ENCODE measurements around the gene GATA1.

Gene GATA1

DNA sequence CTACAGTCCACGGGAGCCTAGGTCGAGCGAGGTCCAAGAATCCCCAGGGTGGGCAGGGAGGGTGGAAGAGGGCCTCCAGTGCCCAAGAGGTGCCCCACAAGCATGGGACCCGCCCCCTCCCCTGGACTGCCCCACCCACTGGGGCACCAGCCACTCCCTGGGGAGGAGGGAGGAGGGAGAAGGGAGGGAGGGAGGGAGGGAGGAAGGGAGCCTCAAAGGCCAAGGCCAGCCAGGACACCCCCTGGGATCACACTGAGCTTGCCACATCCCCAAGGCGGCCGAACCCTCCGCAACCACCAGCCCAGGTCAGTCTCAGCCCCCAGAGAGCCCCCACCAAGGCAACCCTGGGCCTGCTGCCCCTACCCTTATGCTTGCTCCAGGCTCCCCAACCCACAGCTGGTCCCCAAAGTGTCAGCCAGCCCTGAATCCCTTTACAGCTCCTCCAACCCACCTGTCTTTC lies at the start of gene GATA1:
Gene GATA1, plus strand, starts transcription at position 250 of the 460 bp plus-strand sequence. CDS start 4,520 bp downstream, outside the sequence.
- DNase-seq (ENCODE audit: low spot score) = no peak

DNA sequence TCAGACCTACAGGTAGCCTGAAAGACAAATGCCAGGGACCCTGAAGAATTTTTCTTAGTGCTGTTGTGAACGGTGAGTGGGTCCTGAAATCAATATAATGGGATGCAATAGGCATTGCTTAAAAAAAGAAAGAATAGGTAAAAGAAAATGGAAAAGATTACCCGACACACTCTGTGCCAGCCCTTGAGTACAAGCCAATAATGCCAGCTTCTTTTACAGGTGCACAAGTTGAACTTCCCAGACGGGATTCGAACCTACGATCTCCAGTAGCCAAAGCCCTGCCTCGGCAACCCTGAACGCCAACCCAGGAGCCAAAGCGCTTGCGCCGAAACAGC lies 49.5 kb upstream of the GATA1 start:
- no peak for DNase-seq (ENCODE audit: low spot score)

DNA sequence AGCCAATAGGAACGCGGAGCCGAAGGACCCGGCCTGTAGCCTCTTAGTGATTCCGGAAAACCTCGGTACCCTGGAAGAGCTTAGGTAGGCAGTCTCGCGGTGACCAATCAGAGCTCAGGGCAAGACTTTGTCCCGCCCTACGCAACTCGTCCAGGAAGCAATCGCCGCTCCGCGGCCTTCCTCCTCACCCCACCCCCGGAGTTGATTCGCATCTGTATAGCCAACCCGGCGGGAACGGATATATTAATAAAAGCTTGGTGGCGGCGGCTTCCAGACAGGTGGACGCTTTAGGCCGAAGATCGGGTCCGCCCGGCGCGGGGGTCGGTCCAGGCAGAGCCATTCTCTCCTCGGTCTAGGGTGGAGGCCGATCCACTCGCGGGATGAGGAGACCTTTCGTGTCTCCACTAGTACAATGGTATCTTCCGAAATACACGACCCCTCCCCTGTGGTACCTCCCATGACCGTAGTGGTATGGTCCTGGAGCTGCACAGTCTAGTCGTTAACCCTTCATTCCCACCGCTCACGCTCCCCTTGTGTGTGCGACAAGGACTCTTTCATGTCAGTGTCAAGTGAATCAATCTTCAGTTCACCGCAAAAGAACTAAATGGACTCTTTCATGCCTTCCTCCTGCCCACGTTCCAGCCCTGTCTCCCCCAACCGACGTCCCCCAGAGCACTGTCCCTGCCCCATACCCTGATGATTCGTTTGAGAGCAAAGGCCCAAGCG lies 49.0 kb upstream of the GATA1 start:
- DNase-seq (ENCODE audit: low spot score) = peak; percentile 93

DNA sequence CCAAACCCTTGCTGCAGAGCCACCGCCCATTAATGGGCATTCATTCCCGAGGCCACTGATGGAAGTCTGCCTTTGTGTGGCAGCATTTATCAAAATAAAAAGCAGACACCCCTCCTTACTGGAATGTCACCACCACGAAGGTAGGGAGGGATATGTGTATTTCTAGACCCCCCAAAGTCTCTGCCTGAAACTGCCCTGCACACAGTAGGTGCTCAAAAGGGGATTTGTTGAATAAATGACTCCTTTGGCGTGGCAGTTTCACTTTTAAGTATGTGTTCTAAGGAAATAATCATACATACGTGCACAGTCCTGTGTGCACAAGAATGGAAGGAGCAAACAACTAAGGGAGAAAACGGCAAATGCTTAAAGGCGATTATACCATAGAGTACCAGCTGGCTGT lies 48.5 kb upstream of the GATA1 start:
- DNase-seq (ENCODE audit: low spot score) = no peak

DNA sequence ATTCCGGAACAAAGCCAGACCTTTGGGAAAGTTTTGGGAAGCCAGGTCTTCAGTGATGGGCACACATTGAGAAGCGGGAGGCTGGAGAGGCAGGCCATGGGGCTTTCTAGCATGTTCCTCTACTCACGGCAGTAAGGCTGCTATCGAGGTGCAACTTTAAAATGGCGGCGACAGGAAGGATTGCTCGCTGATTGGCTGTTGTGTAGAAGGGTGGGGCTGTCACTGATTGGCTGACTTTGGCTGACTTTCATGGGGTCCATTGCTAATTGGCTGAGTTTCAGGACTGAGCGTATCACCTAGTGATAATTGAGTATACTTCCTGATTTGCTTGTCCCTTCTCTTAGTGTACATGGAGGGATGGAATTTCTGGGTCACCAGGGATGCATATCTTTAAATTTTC lies 44.6 kb upstream of the GATA1 start:
- no peak for DNase-seq (ENCODE audit: low spot score)

DNA sequence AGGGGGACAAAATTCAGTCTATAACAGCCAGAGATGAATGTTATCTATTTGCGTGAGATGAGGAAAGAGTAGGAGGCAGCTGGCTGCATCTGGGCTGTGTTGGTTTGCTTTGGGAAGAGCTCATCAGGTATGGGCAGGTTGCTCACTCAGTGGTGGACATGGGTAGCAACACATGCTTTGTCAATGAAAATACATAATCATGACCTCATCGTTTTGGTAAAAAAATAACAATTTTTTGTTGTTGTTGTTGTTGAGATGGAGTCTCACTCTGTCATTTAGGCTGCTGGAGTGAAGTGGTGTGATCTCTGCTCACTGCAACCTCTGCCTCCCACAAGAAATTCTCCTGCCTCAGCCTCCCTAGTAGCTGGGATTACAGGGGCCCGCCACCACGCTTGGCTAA lies 41.2 kb upstream of the GATA1 start:
- no peak for DNase-seq (ENCODE audit: low spot score)

DNA sequence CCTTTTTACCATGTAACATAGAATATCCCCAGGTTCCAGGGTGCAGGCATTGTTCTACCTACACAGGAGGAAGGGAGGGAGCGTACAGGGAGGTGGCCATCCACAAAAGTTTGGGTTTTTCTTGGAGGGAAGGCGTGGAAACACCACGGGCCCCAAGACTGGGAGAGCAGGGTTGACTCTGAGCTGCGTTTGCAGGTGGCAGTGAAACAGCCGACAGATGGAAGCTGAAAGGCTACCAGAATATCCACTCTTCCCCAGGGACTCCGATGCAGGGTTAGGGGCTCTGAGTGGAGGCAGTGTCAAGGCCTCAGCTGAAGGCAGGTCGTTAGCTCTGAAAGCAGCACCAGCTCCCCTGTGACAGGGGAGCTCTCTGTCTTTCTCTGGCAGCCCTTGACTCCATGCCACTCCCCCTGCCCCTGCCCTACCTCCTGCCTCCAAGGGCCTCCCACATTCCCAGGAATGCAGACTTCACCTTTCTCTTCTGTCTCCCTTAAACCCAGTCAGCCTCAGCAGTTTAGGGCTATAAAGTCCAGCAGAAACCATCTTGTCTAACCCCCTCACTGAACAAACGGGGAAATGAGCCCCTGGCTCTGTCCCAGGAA lies 38.9 kb upstream of the GATA1 start:
- DNase-seq (ENCODE audit: low spot score) = no peak

DNA sequence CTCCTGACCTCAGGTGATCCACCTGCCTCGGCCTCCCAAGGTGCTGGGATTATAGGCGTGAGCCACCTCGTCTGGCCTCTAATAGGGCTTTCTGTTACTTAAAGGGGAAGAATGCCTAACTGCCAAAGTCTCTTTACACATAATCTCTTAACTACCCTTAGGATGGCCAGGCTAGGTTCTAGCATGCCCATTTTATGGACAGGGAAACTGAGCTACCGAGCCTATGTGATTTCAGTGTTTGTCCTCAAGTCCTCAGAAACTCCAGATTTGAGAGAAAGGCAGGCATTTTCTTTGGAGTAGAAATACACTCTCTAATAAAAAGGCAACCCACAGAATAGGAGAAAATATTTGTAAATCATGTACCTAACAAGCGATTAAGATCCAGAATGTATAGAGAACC lies 37.2 kb upstream of the GATA1 start:
- DNase-seq (ENCODE audit: low spot score) = no peak

DNA sequence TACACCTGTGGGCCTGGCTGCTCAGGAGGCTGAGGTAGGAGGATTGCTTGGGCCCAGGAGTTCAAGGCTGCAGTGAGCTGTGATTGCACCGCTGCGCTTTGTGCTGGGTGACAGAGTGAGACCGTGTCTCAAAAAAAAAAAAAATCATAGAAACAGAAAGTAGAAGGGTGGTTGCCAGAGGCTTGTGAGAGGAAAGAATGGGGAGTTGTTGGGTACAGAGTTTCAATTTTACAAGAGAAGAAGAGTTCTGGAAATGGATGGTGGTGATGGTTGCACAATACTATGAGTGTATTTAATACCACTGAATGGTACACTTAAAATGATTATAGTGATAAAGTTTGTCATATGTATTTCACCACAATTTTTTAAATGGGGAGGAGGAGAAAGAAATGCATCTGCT lies 35.0 kb upstream of the GATA1 start:
- DNase-seq (ENCODE audit: low spot score) = no peak

DNA sequence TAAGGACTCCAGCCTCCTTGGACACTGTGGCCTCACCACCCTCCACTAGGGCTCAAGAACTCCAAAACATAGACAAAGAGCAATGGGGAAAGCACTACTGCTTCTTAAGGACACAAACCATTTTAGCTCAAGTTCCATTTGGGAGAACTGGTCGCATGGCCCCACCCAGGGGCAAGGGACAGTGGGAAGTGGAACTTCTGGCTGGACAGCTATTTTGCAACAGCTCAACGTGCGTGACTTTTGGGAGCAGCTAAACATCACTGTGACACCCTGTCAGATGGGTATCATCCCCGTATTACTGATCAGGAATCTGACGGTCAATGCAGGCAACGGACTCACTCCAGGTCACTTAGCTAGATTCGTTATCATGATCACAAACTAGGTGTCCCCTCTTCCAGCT lies 33.9 kb upstream of the GATA1 start:
- no peak for DNase-seq (ENCODE audit: low spot score)

DNA sequence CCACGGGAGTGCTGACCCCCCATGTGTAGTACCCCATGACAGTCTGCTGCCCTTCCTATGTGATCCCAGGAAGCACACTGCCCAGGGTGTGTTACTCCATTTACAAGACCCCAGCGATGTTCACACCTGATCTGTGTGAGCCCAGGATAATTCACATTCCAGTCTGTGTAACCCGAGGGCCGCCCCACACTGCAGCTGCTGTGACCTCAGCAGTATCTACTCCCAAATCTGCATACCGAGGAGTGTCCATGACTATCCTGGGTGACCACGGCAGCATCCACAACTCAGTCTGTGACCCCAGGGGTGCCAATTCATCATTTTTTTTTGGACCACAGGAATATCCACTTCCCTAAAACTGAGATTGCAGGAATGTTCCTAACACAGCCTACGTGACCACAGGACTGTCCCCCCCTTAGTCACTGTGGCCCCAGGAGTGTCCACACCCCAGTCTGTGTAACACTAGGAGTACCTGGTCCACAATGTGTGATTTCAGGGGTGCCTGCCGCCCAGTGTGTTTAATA lies 32.6 kb upstream of the GATA1 start:
- DNase-seq (ENCODE audit: low spot score) = no peak

DNA sequence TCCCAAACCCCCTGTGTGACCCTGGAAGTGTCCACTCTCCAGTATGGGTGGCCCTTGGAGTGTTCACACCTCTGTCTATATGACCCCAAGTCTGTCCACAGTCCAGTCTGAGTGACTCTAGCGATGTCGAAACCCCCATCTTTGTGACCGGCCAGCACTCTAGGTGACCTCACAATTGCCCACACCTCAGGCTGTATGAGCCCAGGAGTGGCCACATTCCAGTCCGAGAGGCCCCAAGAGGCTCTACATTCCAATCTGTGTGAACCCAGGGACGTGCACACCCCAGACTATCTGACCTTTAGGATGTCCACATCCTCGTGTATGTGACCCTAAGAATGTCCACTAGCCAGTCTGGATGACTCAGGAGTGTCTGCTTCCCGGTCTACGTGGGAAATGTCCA lies 32.2 kb upstream of the GATA1 start:
- peak; percentile 31 for DNase-seq (ENCODE audit: low spot score)

DNA sequence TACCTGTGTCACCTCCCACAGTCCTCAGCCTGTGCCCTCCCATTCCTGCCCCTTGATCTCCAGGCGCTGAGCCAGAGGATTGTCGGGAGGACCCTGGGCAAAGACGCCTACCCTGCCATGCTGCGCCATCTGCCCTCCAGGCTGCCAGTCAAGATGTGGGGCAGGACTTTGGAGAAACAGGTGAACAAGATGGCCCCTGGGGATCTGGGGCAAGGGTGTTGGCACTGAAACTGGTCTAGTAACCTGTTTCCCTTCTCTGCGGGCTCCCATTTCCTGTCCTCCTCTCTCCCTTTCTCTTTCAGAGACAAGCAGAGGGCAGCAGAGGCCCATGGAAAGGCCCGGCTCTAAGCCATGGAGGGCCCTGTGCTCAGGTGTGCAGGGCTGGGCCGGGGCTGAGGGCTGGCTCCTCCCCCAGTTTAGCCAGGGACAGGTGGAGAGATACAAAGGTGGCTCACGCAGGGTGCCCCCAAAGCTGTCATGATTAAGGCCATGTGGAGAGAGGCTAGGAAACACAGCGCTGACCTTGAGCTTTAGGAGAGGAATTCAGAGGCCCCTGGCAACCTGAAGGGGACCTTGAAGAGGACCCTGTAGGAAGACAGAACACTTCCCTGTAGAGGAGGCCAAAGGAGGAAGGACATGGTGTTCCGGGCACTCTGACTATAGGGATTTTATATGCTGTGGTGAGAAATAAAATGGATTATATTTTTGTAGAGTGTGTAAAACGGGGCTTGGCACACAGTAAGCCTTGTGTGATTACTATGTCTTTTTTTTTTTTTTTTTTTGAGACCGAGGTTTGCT lies 24.5 kb upstream of the GATA1 start, which contains the start of gene GLOD5:
Gene GLOD5, plus strand, starts transcription at position 74 of the 798 bp plus-strand sequence. Its CDS starts 44 bp downstream, at position 118.
- DNase-seq (ENCODE audit: low spot score) = peak; percentile 41

DNA sequence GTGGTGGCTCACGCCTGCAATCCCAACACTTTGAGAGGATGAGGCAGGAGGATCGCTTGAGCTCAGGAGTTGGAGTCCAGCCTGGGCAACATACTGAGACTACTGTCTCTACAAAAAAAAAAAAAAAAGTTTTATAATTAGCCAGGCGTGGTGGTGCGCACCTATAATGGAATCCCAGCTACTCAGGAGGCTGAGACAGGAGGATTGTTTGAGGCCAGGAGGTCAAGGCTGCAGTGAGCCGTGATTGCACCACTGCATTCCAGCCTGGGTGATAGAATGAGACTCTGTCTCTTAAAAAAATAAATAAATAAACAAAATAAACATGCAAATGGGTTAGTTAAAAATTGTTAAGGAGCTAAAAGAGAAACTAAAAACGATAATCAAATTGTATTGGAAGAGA lies 17.2 kb upstream of the GATA1 start:
- no peak for DNase-seq (ENCODE audit: low spot score)

DNA sequence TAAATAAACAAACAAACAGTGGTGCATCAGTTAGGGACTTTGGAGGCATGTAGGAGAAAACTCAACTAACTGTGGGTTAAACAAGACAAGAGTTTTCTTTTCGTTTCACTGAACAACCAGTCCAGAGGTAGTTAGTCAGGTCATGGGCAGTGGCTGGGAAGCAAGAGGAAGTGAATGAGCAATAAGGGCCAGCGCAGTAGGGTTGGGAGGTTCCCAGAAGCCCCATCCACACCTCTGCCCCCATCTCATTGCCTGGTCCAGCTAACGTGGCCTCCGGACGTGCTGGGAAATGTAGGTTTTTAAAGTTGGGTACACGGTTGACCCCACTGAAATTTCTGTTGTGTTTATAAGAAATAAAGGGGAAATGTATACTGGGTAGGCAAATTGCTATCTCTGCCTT lies 16.1 kb upstream of the GATA1 start:
- DNase-seq (ENCODE audit: low spot score) = no peak

DNA sequence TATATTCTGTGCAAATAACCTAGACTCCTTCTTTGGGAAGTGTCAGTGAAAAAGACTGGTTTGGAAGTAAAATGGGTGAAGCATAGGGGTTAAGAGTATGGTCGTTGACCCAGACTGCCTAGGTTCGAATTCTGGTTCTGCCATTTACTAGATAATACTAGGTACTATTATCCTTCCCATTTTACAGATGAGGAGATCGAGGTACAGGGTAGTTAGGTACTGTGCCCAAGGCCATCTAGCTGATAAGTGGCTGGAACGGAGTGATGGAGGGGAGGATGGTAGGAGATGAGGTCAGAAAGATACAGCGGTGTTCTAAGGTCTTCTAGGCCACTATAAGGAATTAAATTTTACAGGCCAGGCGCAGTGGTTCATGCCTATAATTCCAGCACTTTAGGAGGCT lies 13.8 kb upstream of the GATA1 start:
- DNase-seq (ENCODE audit: low spot score) = no peak

DNA sequence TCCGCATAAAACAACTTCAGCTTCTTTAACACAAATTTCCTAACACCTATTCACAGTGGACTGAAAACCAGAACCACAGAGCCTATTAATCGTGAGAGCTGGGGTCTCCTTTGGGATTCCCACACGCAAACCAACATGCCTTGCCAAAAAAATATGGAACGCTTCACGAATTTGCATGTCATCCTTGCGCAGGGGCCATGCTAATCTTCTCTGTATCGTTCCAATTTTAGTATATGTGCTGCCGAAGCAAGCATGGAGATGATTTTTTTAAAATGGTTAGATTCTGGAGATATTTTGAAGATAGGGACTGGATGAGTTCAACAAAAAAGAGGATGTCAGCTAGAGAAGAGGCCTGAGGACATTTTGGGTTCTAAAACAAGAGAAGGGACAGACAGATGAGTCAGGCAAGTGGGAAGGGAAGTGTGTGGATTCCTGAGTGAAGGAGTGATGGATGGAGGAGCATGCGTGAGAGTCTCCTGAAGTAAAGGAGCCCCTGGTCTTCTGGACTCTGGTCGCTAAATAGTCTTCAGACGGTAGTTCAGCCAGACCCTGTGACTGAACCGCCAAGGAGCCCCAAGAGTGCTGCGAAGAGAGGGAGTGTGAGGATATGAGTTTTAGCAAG lies 9.5 kb upstream of the GATA1 start:
- no peak for DNase-seq (ENCODE audit: low spot score)

DNA sequence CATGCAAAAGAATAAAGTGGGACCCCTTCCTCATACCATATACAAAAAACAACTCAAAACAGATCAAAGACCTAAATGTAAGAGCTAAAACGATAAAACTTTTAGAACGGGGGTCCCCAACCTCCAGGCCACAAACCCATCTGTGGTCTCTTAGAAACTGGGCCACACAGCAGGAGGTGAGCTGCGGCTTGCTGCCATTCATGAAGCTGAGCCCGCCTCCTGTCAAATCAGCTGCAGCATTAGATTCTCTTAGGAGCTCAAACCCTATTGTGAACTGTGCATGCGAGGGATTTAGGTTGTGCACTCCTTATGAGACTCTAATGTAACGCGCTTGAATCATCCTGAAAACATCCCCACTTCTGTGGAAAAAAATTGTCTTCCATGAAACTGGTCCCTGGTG lies 7.0 kb upstream of the GATA1 start:
- no peak for DNase-seq (ENCODE audit: low spot score)

DNA sequence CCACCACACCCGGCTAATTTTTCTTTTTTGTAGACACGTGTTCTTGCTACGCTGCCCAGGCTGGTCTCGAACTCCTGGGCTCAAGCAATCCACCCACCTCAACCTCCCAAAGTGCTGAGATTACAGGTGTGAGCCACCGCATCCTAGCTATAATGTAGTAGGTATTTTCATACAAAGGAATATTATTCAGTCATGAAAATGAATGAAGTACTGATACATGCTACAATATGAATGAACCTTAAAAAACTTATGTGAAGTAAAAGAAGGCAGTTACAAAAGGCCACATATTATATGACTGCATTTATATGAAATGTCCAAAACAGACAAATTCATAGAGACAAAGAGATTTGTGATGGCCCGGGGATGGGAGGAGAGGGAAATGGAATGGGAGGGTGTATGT lies 4.7 kb upstream of the GATA1 start:
- no peak for DNase-seq (ENCODE audit: low spot score)

DNA sequence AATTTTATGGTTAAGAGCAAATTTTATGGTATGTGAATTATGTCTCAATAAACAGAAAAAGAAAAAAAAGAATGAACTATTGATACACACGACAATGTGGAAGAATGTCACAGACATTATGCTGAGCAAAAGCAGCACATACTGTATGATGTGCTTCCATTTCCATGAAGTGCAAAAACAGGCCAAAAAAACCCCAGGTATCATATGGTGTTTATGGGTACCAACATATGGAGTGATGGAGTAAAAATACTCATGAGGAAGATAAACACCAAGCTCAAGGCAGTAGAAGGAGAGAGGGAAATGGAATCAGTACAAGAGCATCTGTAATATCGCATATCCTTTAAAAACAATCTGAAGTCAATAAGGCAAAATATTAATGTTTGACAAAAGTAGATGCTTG lies 4.2 kb upstream of the GATA1 start:
- DNase-seq (ENCODE audit: low spot score) = no peak

DNA sequence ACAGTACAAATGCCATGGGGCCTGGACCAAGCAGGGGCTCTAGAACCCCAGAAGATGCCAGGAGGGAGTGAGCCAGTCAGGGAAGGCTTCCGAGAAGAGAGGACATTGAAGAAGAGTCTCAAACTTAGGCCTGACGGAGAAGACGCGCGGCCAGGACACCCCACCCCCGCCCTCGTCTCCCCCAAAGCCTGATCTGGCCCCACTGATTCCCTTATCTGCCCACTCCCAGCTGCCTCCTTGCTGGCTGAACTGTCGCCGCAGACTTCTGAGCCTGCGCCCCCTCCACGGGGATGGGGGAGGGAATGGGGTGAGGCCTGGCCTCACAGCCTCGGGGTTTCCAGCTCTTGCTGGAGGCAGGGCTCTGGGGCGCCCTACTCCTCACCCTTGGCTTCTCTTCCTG lies 3.6 kb upstream of the GATA1 start:
- no peak for DNase-seq (ENCODE audit: low spot score)

DNA sequence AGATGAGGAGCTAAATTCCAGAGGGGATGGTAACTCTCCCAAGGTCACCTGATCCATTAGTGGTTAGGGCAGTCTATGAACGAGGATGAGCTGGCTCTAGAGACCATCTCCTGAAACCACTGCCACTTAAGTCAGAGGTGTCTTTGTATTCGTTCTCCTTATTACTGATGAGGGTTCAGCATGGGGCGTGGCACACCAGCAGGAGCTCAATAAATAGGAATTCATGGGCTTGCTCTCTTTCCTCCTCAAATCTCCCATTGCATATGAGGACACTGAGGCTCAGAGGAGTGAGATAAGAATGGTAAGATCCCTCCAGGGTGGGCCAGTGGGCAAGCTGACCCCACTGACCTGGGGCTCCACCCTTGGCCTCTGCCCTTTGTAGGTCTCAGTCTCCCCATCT lies 1.7 kb upstream of the GATA1 start:
- DNase-seq (ENCODE audit: low spot score) = no peak

DNA sequence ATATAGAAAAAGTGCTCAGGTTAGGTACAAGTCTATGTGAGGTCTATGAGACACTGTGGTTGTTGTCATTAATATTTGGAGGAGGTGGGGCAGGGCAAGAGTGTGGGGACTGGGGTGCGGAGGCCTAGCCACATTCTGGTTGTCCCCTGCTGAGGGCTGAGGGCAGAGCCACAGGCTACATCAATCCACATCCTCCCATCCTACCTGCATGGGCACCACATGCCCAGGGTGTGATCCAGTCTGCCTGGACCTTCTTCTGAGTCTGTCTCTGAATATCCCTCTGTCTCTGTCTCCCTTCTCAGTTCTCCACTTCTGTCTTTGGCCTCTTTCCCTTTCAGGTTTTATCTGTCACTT lies 1.2 kb upstream of the GATA1 start:
- no peak for DNase-seq (ENCODE audit: low spot score)
